Spleen (tissue), 11 donors: ENCODE measurements around the gene RNASE13. TPM values are rescaled to one million over a fixed set of nuclear protein-coding genes. Genes with fewer than 3 reads are reported as not detected.
A peak's percentile ranks its signal among the peaks of the same experiment; 100 is the strongest.

Experiments
- DNase-seq: peaks from one replicate; pipeline ENCODE4 v3.0.0-alpha.2; 2020
- H3K27ac ChIP-seq, 8 donors: fragments of 200-600 bp; sonication (generic) in 7 of 8; 1 replicate in 4 of 8; 2 replicates in 4 of 8; pipeline versions ENCODE4 v1.5.0 to v1.8.0; 2016 to 2021; ENCODE audit warnings: inconsistent platforms in 4 of 8, mild to moderate bottlenecking in 4 of 8, moderate library complexity in 1 of 8
- H3K27me3 ChIP-seq, 7 donors: fragments of 200-600 bp; sonication (generic) in 6 of 7; replicated peaks in 1 of 7; 1 replicate in 4 of 7; 2 replicates in 3 of 7; pipeline versions ENCODE4 v1.5.0 to v1.8.0; 2016 to 2021; ENCODE audit warnings: inconsistent platforms in 3 of 7, mild to moderate bottlenecking in 1 of 7
- H3K36me3 ChIP-seq, 6 donors: fragments of 200-600 bp; sonication (generic) in 5 of 6; 1 replicate in 4 of 6; 2 replicates in 2 of 6; pipeline versions ENCODE4 v1.5.0 to v1.8.0; 2016 to 2021; ENCODE audit warnings: inconsistent platforms in 2 of 6
- H3K4me1 ChIP-seq, 6 donors: fragments of 200-600 bp; sonication (generic) in 5 of 6; 1 replicate in 3 of 6; 2 replicates in 3 of 6; pipeline versions ENCODE4 v1.5.0 to v1.8.0; 2016 to 2021; ENCODE audit warnings: inconsistent platforms in 3 of 6
- H3K4me3 ChIP-seq, 8 donors: fragments of 200-600 bp; sonication (generic) in 7 of 8; 1 replicate in 4 of 8; 2 replicates in 4 of 8; pipeline versions ENCODE4 v1.5.0 to v1.8.0; 2016 to 2021; ENCODE audit warnings: inconsistent platforms in 4 of 8, mild to moderate bottlenecking in 4 of 8, moderate library complexity in 2 of 8
- H3K9me3 ChIP-seq, 8 donors: fragments of 200-600 bp; sonication (generic) in 7 of 8; 1 replicate in 4 of 8; 2 replicates in 4 of 8; pipeline versions ENCODE4 v1.5.0 to v1.8.0; 2016 to 2021; ENCODE audit warnings: inconsistent platforms in 4 of 8
- POLR2A ChIP-seq, 3 donors: fragments of 450-650 bp; IDR thresholded peaks; one replicate each; pipeline ENCODE4 v1.5.1; 2017; ENCODE audit warnings: antibody characterized with exemption in 3 of 3, mild to moderate bottlenecking in 1 of 3
- POLR2AphosphoS5 ChIP-seq, 3 donors: sonication (generic); formaldehyde crosslinking; IDR thresholded peaks; one replicate each; pipeline ENCODE4 v1.5.1; 2017; ENCODE audit warnings: antibody characterized with exemption in 3 of 3
- WGBS, 5 donors: extraction: QIAGEN DNeasy Blood & Tissue Kit in 3 of 5; methylation state at CpG; one replicate each; pipeline versions ENCODE4 v1.1.5 to v1.1.7; 2013 to 2018; 5-methylcytosine and 5-hydroxymethylcytosine counted together
- intact Hi-C: fragments of 100-400 bp; cut with DNase I; formaldehyde crosslinking; loops from one replicate; pipeline ENCODE4 v1.15.0; 2023; ENCODE audit warnings: low total_unique reads
- polyA plus RNA-seq, 3 donors: library from polyadenylated mRNA; stranded (reverse); fragments of 200-250 nt; gene quantifications; one replicate each; pipeline ENCODE4 v1.2.1, GENCODE V29; 2013
- total RNA-seq, 7 donors: library from RNA; depleted of rRNA in 3 of 7; stranded (reverse); fragments of >200 nt in 3 of 7; fragmentation: NEBNext Ultra II Directional in 4 of 7; extraction: Animal tissue kit (Norgen Biotek cat#: 25700) in 4 of 7; gene quantifications; one replicate each; pipeline versions ENCODE4 v1.1.0 to v1.2.1, GENCODE V29; 2016 to 2021
- TF ChIP-seq, protein P1 (sequence below), 11 experiments: fragments of 200-600 bp in 7 of 11; fragments of 450-650 bp in 4 of 11; sonication (generic) in 4 of 11; IDR thresholded peaks in 8 of 11; conservative IDR thresholded peaks in 3 of 11; 1 replicate in 7 of 11; 2 replicates in 4 of 11; pipeline versions ENCODE4 v1.4.0 to v1.8.0; 2016 to 2021; ENCODE audit warnings: antibody characterized with exemption in 11 of 11, inconsistent platforms in 4 of 11, mild to moderate bottlenecking in 1 of 11
- donor health status: healthy with polysubstance abuse.
- donor health status: DM: no; HTN: no; CAD: no; lungs with moderate emphysema.
- donor health status: DM: no; HTN: no; CAD: no.
- donor health status: Bipolar disorder and iron deficiency.
- donor health status: healthy.
- donor health status: DM: no; HTN: no; CAD: no.
- donor health status: DM: yes; HTN: yes; CAD: no.

RNASE13 gene
- total and polyA plus RNA-seq, 10 donors: 0.30 TPM; not detected in 9

DNA sequence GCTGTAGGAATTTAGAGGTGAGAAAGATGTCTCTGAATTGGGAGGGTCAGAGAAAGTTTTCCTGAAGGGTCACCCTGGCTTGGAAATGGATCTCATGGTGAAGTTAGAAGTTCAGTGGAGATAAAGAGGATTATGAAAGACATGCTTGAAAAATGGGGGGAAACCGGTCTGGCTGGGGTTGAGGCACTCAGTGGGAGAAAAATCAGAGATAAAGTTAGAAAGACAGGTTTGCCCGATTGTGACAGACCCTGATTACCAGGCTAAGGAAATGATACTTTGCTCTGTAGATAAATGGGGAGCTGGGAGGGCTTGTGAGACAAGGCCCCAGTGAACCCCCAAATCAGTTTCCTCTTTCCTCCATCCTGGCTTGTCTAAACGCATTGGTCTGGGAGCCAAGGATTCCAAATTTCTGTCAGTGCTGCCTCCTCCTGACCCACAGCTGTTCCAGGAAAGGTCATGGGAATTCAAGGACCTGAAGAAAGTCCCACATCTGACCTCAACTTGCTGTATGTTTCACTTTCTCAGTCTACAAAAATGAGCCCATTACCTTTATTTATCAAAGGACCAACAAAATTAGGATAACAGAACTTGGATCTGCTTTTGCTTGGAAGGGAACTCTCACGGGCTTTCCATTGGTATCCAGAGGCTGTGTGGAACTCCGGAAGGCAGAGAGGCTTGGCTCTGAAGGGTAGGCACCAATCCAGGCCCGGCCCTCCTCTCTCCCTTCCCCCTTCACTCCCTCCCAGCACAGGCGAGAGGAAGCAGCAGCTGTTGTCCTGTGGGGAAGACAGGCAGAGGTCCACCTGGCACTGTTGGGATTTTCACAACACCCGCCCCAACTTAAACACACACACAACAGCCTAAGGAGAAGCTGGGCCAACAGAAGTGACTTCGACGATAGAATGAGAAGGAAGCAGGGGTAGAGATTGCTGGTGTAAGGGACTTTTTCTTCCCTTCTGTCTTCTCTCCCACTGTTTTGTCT is 4.1 kb upstream of the RNASE13 start:
- peak; percentile 78 for DNase-seq
- Histone ChIP-seq H3K9me3 (no peaks in the 10 kb centered on the region), H3K4me3 (no peak overlapping the region), H3K27me3 (no peaks in the 10 kb centered on the region), H3K27ac (peak overlapping the region; percentile 14 to 77 (median 72)), H3K36me3 (no peaks in the 10 kb centered on the region), H3K4me1 (peaks cover 14 to 40% (median 28%) of the 10 kb centered on the region in 6 donors)
- intact Hi-C loops: no loop called here
- 45 to 62% (median 57%) methylated on average over 10 of the region's 10 CpGs for WGBS, 5 donors
- TF ChIP-seq POLR2A (IDR thresholded peaks at IDR 0.05) (no peak), POLR2AphosphoS5 (IDR thresholded peaks at IDR 0.05) (peak in 2 of 3 donors; percentile 60 to 71)

DNA sequence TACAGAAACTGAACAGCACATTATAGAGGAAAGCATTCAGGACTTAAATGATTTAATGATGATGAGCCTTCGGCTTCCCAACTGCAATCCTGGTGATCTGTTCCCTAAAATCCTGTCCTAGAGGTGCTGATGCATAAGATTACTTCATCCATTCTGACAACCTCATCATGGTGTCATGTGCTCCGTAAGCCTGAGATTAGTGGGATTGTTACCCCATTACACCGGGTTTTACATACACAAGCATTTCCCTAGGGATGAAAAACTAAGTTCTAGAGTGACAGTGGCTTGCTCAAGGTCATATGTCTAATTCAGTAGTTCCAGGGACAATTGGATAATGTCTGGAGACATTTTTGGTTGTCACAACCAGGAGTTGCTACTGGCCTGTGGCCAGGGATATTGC is 2.5 kb upstream of the RNASE13 start:
- TF ChIP-seq POLR2AphosphoS5 (IDR thresholded peaks at IDR 0.05) (no peak), POLR2A (IDR thresholded peaks at IDR 0.05) (no peak)
- TF ChIP-seq, protein P1, sequence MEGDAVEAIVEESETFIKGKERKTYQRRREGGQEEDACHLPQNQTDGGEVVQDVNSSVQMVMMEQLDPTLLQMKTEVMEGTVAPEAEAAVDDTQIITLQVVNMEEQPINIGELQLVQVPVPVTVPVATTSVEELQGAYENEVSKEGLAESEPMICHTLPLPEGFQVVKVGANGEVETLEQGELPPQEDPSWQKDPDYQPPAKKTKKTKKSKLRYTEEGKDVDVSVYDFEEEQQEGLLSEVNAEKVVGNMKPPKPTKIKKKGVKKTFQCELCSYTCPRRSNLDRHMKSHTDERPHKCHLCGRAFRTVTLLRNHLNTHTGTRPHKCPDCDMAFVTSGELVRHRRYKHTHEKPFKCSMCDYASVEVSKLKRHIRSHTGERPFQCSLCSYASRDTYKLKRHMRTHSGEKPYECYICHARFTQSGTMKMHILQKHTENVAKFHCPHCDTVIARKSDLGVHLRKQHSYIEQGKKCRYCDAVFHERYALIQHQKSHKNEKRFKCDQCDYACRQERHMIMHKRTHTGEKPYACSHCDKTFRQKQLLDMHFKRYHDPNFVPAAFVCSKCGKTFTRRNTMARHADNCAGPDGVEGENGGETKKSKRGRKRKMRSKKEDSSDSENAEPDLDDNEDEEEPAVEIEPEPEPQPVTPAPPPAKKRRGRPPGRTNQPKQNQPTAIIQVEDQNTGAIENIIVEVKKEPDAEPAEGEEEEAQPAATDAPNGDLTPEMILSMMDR (IDR thresholded peaks at IDR 0.05 in 8 of 11, conservative IDR thresholded peaks at IDR 0.05 in 3 of 11): no peak
- no peaks in the 10 kb centered on the region for H3K27me3 ChIP-seq
- intact Hi-C loops: no loop called here
- H3K27ac ChIP-seq: peak overlapping the region in 3 of 8 donors; percentile 10 to 77 (median 71)
- no peaks in the 10 kb centered on the region for H3K9me3 ChIP-seq
- H3K4me3 ChIP-seq: no peak overlapping the region
- DNase-seq: no peak
- 81 to 92% (median 86%) methylated on average over 3 of the region's 3 CpGs for WGBS, 5 donors
- no peaks in the 10 kb centered on the region for H3K36me3 ChIP-seq
- H3K4me1 ChIP-seq: peaks cover 9 to 28% (median 19%) of the 10 kb centered on the region in 6 donors

- DNase-seq: no peak
- H3K27ac ChIP-seq: peak overlapping the region in 1 of 8 donors; percentile 71
- no peak overlapping the region for H3K4me3 ChIP-seq
- H3K27me3 ChIP-seq: no peaks in the 10 kb centered on the region
- intact Hi-C loops: no loop called here
- peaks cover 9 to 28% (median 19%) of the 10 kb centered on the region in 6 donors for H3K4me1 ChIP-seq
- no peaks in the 10 kb centered on the region for H3K9me3 ChIP-seq
- no peaks in the 10 kb centered on the region for H3K36me3 ChIP-seq
- 84 to 96% (median 89%) methylated on average over 7 of the region's 7 CpGs for WGBS, 5 donors
- TF ChIP-seq POLR2A (IDR thresholded peaks at IDR 0.05) (no peak), POLR2AphosphoS5 (IDR thresholded peaks at IDR 0.05) (no peak)
- TF ChIP-seq, protein P1 (IDR thresholded peaks at IDR 0.05 in 8 of 11, conservative IDR thresholded peaks at IDR 0.05 in 3 of 11): no peak
These were observed 2.1 kb upstream of the RNASE13 start for GRCh38 chr14:21036751-21037150.

- TF ChIP-seq, protein P1 (IDR thresholded peaks at IDR 0.05 in 8 of 11, conservative IDR thresholded peaks at IDR 0.05 in 3 of 11): no peak
- no peak for TF ChIP-seq POLR2AphosphoS5 (IDR thresholded peaks at IDR 0.05)
- TF ChIP-seq POLR2A (IDR thresholded peaks at IDR 0.05): no peak
- no peak for DNase-seq
- Histone ChIP-seq H3K27me3 (no peaks in the 10 kb centered on the region), H3K4me1 (peaks cover 0 to 6% (median 2%) of the 10 kb centered on the region in 6 donors), H3K27ac (no peak overlapping the region), H3K36me3 (no peaks in the 10 kb centered on the region), H3K9me3 (no peaks in the 10 kb centered on the region), H3K4me3 (no peak overlapping the region)
- intact Hi-C loops: no loop called here
- WGBS, 5 donors: 81 to 94% (median 89%) methylated on average over 4 of the region's 4 CpGs
These were observed 1.4 kb downstream of the RNASE13 start for GRCh38 chr14:21033133-21033698.
